Glomerular visceral epithelial cell (primary cell): Measurements from ENCODE around the gene MINK1.
"Not testable (repeated sequence)": the region's sequence is repeated elsewhere in the genome, so short reads cannot be mapped to it uniquely, and the experiment has no call there.

ENCODE experiments used
- DNase-seq: peaks from one replicate; pipeline ENCODE4 v3.0.0-alpha.2; 2016; ENCODE audit errors: extremely low spot score

Gene MINK1

GRCh38 chr17:4811471-4811870 is 21.7 kb upstream of the MINK1 start:
- no peak for DNase-seq

DNA sequence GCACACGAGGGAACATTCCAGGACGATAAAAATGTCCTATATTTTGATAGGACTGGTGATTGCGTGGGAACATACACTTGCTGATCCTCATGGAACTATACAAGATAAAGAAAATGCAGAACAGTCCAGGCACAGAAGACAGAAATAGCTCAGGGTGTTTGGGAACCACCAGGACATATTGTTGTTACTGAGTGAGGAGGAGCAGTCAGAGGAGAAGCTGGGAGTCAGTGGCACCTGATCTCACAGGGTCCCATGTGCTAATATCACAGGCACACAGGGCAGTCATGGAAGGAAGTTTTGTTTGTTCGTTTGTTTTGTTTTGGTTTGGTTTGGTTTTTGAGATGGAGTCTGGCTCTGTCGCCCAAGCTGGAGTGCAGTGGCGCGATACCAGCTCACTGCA is 20.4 kb upstream of the MINK1 start:
- DNase-seq = no peak

DNA sequence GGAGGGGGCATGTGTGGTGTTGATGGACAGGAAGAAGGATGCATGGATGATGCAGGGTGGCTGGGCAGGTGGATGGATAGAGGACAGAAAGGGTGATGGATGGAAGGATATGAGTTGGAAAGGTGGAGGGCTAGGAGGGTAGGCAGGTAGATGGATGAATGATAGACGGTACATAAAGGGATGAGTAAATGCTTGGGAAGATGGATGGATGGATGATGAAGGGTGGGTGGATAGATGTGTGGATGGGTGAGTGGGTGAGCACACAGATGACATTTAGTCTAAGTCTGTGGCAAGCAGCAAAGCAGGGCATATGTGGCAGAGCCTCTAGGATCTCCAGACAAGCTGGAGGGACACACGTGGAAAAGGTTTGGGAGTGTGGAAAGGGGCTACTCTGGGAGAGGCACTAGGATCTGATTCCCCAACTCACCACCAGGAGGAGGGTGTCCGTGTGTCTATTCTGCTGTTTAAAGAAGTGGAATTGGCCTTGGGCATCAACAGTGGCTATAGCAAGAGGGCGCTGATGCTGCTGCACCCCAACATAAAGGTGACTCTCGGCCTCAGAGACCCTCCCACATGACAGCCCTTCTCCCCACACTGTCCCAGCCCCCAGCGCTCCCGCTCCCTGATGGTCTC is 18.0 kb upstream of the MINK1 start:
- DNase-seq = no peak

DNA sequence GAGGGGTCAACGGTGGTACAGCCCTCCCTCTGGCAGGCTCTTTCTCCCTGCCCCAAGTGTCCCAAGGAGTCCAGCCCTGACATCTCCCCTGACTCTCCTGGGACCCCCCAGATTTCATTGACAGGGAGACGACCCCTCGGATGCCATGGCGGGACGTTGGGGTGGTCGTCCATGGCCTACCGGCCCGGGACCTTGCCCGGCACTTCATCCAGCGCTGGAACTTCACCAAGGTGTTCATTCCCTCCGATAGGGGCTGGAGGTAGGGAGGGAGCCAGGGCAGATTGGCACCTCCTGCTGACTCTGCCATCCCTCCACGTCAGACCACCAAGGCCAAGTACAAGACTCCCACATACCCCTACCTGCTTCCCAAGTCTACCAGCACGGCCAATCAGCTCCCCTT is 16.3 kb upstream of the MINK1 start:
- DNase-seq = no peak

DNA sequence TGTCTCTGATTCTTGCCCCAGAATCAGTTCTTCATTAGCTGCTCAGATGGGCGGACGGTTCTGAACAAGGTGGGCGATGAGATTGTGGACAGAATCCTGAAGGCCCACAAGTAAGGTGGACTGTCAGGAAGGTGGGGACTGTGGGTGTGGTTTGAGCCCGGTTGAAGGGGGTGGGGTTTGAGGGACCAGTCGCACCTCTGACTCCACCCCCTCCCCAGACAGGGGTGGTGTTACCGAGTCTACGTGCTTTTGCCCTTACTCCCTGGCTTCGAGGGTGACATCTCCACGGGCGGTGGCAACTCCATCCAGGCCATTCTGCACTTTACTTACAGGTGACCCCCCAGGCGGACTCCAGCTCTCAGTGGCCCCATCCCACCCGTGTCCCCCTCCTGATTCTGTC is 14.9 kb upstream of the MINK1 start:
- no peak for DNase-seq

DNA sequence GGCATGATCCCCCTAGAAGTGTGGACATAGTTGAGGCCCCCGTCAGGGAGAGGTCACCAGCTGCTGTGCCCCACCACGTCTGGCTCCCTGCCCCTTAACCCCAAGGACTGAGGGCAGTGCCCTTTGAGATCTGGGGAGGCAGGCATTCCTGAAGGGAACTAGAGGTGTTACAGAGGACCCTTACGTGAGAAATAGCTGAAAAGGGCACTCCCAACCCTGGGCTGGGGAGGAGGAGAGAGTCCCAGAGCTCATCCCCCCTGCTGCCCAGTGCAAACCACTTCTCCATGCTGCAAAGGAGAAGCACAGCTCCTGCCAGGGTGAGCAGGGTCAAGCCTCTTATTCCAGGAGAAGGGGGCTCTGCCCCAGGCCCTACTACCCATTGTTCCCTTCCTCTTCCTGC is 10.3 kb upstream of the MINK1 start:
- no peak for DNase-seq

- DNase-seq = no peak
Observed at GRCh38 chr17:4823373-4824089, 9.6 kb upstream of the MINK1 start.

- no peak for DNase-seq
Observed at GRCh38 chr17:4827399-4827798, 5.7 kb upstream of the MINK1 start.

DNA sequence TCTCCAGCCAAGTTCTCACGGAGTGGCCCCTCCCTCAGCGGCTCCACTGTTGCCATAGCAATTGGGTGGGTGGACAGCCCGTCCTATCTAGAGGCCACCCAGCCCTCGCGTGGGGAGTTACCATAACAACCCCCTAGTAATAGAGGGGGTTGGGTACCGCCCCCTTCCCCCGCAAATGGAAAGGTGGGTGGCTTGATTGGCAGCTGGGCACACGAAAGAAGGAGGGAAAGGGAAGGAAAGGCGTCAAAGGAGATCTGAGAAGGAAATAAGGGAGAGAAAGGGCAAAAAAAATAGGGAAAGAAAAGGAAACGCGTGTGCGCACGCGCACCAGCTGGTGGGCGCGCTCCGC is 337 bp upstream of the MINK1 start:
- DNase-seq = not testable (repeated sequence)

- DNase-seq = peak; percentile 39
Observed at GRCh38 chr17:4833941-4834680, 971 bp downstream of the MINK1 start.

GRCh38 chr17:4834681-4835020 is 1.5 kb downstream of the MINK1 start:
- DNase-seq = no peak

DNA sequence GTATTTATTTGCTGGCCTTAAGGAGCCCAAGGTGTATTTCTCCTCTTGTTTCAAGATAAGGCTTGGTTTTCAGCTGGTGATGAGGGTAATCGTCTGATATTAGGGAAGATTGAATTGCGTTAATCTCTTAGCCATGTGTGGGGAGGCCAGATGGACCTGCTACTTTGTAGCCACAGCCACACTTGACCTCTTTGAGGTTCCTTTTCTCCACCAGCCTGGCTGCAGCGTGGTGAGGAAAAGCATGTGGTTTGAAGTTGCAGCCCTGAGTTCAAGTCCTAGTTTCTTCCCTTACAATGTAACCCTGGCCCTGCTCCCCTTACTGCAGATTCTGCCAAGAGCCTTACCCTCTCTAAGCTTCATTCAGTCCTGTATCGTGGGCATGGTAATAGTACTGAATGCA is 3.1 kb downstream of the MINK1 start:
- no peak for DNase-seq

- DNase-seq = no peak
Observed at GRCh38 chr17:4837471-4838308, 4.5 kb downstream of the MINK1 start.

DNA sequence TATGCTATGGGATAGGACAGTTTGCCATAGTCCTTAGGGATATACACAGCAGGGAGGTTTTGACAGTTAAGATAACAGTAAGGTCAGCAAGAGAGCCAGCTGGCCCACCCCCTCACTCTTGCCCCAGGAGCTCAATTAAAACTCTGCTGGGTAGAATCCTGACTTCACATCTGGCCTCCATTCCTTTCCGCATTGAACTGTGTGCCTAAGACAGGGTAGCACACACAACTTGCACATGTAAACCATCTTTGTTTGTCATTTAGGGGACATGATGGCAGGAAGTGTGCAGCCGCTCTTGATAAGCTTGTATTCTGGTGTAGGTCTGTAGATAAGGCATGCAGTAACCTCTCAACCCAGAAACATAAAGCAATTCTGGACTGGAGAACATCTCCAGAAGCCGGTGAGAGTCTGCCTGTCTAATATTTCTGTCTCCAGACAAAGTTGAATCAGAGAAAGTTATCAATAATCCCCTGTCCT is 5.2 kb downstream of the MINK1 start:
- no peak for DNase-seq

GRCh38 chr17:4839221-4839620 is 6.1 kb downstream of the MINK1 start:
- no peak for DNase-seq

GRCh38 chr17:4839965-4840892 is 7.1 kb downstream of the MINK1 start:
- DNase-seq = no peak

DNA sequence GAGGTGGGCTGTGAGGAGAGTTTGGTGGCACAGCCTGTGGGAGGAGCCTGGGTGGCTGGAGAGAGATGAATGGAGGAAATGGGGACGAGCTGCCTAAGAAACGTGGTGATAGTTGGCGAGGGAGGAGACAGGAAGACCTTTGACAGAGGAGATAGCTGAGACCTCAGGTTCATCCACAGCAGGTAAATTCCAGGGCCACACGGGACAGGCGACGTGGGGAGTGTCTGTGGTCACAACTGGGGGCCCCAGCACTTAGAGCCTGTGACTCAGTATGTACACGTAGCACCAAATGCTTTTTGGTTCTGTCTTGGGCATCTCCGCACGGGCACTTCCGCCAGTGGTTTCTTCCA is 7.7 kb downstream of the MINK1 start:
- no peak for DNase-seq

DNA sequence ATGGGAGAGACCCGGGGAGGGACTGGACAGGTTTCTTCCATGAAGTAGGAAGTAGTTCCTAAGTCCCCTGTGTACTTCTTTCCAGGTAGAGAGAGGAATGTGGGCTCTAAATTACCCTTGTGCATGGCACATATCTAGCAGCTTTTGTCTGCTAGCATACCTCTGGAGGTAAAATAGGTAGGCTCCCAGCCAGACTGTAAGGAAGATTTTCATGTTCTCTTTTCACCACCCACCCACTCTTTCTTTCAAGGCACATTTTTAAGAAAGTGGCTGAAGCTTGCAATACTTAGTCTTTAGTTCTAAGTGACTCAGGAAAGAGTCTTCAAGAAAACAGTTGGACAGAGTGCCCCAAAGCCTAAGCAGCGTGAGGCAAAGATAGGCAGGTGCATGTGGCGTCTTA is 9.2 kb downstream of the MINK1 start:
- no peak for DNase-seq

- DNase-seq = no peak
Observed at GRCh38 chr17:4843321-4844000, 10.3 kb downstream of the MINK1 start.

GRCh38 chr17:4845118-4845517 is 12.0 kb downstream of the MINK1 start:
- no peak for DNase-seq
